Endodermal cell (in vitro differentiated cells): ENCODE data around the gene IGFBPL1. TPM values are rescaled to one million over a fixed set of nuclear protein-coding genes. Genes with fewer than 3 reads are reported as not detected.

Experiments used
- DNase-seq: peaks from one replicate; pipeline ENCODE4 v3.0.0-alpha.2; 2017
- H3K27ac ChIP-seq: 2 replicates; pipeline ENCODE4 v1.5.1; 2013; ENCODE audit warnings: mild to moderate bottlenecking, low read depth, low read length, moderate library complexity
- H3K27me3 ChIP-seq: 2 replicates; pipeline ENCODE4 v1.6.1; 2013; ENCODE audit warnings: mild to moderate bottlenecking, low read length, moderate library complexity; ENCODE audit not compliant: insufficient read depth, control insufficient read depth, poor library complexity, severe bottlenecking
- H3K36me3 ChIP-seq: 2 replicates; pipeline ENCODE4 v1.7.0; 2013; ENCODE audit warnings: mild to moderate bottlenecking, low read length, moderate library complexity; ENCODE audit not compliant: control insufficient read depth, insufficient read depth
- H3K4me1 ChIP-seq: one replicate; pipeline ENCODE4 v1.7.0; 2013; ENCODE audit warnings: low read length; ENCODE audit not compliant: control insufficient read depth, insufficient read depth
- H3K4me3 ChIP-seq: 2 replicates; pipeline ENCODE4 v1.5.1; 2013; ENCODE audit warnings: mild to moderate bottlenecking, low read length, moderate library complexity
- H3K9ac ChIP-seq: 2 replicates; pipeline ENCODE4 v1.6.1; 2013; ENCODE audit warnings: mild to moderate bottlenecking, low read length, moderate library complexity; ENCODE audit not compliant: poor library complexity, severe bottlenecking; ENCODE audit errors: extremely low read depth
- H3K9me3 ChIP-seq: 2 replicates; pipeline ENCODE4 v1.6.1; 2013; ENCODE audit warnings: mild to moderate bottlenecking, low read length, moderate library complexity; ENCODE audit not compliant: control insufficient read depth
- H3K27ac Mint-ChIP-seq: 2 replicates; pipeline ENCODE4 v1.8.0; 2020; ENCODE audit warnings: mixed read lengths
- H3K27me3 Mint-ChIP-seq: 2 replicates; pipeline ENCODE4 v1.8.0; 2021; ENCODE audit warnings: mild to moderate bottlenecking, mixed read lengths; ENCODE audit not compliant: insufficient read depth
- H3K36me3 Mint-ChIP-seq: 2 replicates; pipeline ENCODE4 v1.8.0; 2020; ENCODE audit warnings: low read depth, mixed read lengths
- H3K4me1 Mint-ChIP-seq: 2 replicates; pipeline ENCODE4 v1.8.0; 2020; ENCODE audit warnings: mixed read lengths
- H3K4me3 Mint-ChIP-seq: 2 replicates; pipeline ENCODE4 v1.8.0; 2020; ENCODE audit warnings: mild to moderate bottlenecking, moderate library complexity, mixed read lengths
- H3K9me3 Mint-ChIP-seq: 2 replicates; pipeline ENCODE4 v1.8.0; 2020; ENCODE audit warnings: mild to moderate bottlenecking, mixed read lengths
- CTCF ChIP-seq: fragments of 200-600 bp; sonication (generic); conservative IDR thresholded peaks from 2 replicates; pipeline ENCODE4 v1.5.0; 2021; ENCODE audit warnings: antibody characterized with exemption, mild to moderate bottlenecking
- WGBS, 2 experiments: methylation state at CpG; one replicate each; pipeline versions ENCODE4 v1.1.5 to v1.1.7; 2013; ENCODE audit warnings: missing lambda C conversion rate in 2 of 2, mixed read lengths in 1 of 2; ENCODE audit not compliant: insufficient coverage in 1 of 2, insufficient read length in 1 of 2; 5-methylcytosine and 5-hydroxymethylcytosine counted together
- total RNA-seq, 2 donors: library from RNA; stranded (reverse); fragmentation: NEBNext Ultra II Directional in 1 of 2; extraction: Animal tissue kit (Norgen Biotek cat#: 25700) in 1 of 2; gene quantifications; 2 replicates in 1 of 2; 3 replicates in 1 of 2; pipeline ENCODE4 v1.2.1, GENCODE V29; 2021

IGFBPL1 gene
- total RNA-seq, 2 donors from 2014 or later = 40.5 to 90.3 TPM

- Mint-ChIP-seq H3K4me3 (no peak overlapping the region), H3K27me3 (no peaks in the 10 kb centered on the region), H3K27ac (no peak overlapping the region), H3K36me3 (no peaks in the 10 kb centered on the region), H3K4me1 (peaks cover 9% of the 10 kb centered on the region), H3K9me3 (no peaks in the 10 kb centered on the region)
- Histone ChIP-seq H3K4me3 (no peak overlapping the region), H3K27ac (no peak overlapping the region), H3K36me3 (no peaks in the 10 kb centered on the region), H3K4me1 (no peaks in the 10 kb centered on the region), H3K27me3 (no peaks in the 10 kb centered on the region), H3K9me3 (no peaks in the 10 kb centered on the region), H3K9ac (no peak overlapping the region)
- TF ChIP-seq CTCF = no peak
- 90 to 100% methylated on average over 2 to 10 of the region's 11 CpGs for WGBS, 2 experiments
- DNase-seq = no peak
These were observed 21.1 kb upstream of the IGFBPL1 start for GRCh38 chr9:38445154-38446043.

DNA sequence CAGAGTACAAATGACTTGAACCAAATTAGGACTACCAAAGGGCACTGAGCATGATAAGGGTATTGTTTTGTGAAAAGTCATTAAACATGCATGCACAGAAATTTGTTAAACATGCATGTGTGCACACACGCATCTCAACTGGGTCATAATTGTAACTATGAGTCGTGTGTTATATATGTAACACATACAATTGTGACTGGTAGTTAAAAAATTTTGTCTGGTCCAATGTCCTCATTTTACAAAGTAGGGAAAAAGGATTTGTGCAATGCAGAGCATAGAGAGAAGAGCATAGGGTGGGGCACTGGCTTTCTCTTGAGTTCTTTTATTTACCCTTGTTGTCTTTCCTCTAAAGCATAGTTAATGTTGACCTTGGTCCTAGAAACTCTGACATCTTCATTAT lies 19.3 kb upstream of the IGFBPL1 start:
- Mint-ChIP-seq H3K9me3 (no peaks in the 10 kb centered on the region), H3K4me1 (peaks cover 9% of the 10 kb centered on the region), H3K4me3 (no peak overlapping the region), H3K36me3 (no peaks in the 10 kb centered on the region), H3K27ac (no peak overlapping the region), H3K27me3 (no peaks in the 10 kb centered on the region)
- no peak for DNase-seq
- H3K27me3 ChIP-seq = no peaks in the 10 kb centered on the region
- TF ChIP-seq CTCF = no peak
- H3K36me3 ChIP-seq = no peaks in the 10 kb centered on the region
- H3K9me3 ChIP-seq = no peaks in the 10 kb centered on the region
- H3K4me3 ChIP-seq = no peak overlapping the region
- H3K4me1 ChIP-seq = no peaks in the 10 kb centered on the region
- no peak overlapping the region for H3K27ac ChIP-seq
- WGBS, 2 experiments = 68 to 90% methylated on average over 2 of the region's 2 CpGs
- no peak overlapping the region for H3K9ac ChIP-seq

DNA sequence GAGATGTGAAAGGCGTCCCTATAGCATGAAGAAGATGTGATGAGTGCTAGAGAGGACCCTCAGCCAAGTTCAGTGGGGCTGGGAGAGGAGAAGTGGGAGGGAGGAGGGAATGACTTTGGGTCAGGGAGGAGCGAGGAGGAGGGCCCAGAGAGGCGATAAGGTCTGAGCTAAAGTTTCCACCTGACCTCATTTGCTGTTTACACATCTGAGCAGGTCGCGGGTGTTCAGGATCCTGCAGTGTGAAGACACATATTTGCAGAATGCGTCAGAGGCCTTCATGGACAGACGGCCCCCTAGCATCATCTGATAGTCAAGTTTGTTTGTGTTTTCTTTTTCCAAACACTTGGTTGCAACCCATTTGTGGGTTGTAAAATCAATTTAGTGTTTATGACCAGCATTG lies 18.9 kb upstream of the IGFBPL1 start:
- Mint-ChIP-seq H3K4me1 (peaks cover 9% of the 10 kb centered on the region), H3K36me3 (no peaks in the 10 kb centered on the region), H3K27me3 (no peaks in the 10 kb centered on the region), H3K27ac (no peak overlapping the region), H3K9me3 (no peaks in the 10 kb centered on the region), H3K4me3 (no peak overlapping the region)
- Histone ChIP-seq H3K36me3 (no peaks in the 10 kb centered on the region), H3K9me3 (no peaks in the 10 kb centered on the region), H3K27ac (no peak overlapping the region), H3K9ac (no peak overlapping the region), H3K4me1 (no peaks in the 10 kb centered on the region), H3K27me3 (no peaks in the 10 kb centered on the region), H3K4me3 (no peak overlapping the region)
- 87 to 94% methylated on average over 6 to 7 of the region's 7 CpGs for WGBS, 2 experiments
- TF ChIP-seq CTCF = no peak
- no peak for DNase-seq
